Upper lobe of right lung (tissue), 1 donor: ENCODE measurements around the gene RGS6. TPM values are rescaled to one million over a fixed set of nuclear protein-coding genes. Genes with fewer than 3 reads are reported as not detected.

ENCODE experiments used
- ATAC-seq: fragments of 200-7000 bp; cut with Tn5 transposase; one replicate; pipeline ENCODE4 v1.9.1; 2020; ENCODE audit warnings: mild to moderate bottlenecking, moderate library complexity
- DNase-seq: peaks from one replicate; pipeline ENCODE4 v3.0.0-alpha.2; 2020
- H3K27ac ChIP-seq: fragments of 200-600 bp; one replicate; pipeline ENCODE4 v1.8.0; 2022
- H3K27me3 ChIP-seq: fragments of 200-600 bp; one replicate; pipeline ENCODE4 v1.8.0; 2022; ENCODE audit warnings: mild to moderate bottlenecking
- H3K36me3 ChIP-seq: fragments of 200-600 bp; one replicate; pipeline ENCODE4 v1.8.0; 2022
- H3K4me1 ChIP-seq: fragments of 200-600 bp; one replicate; pipeline ENCODE4 v1.8.0; 2022
- H3K4me3 ChIP-seq: fragments of 200-600 bp; one replicate; pipeline ENCODE4 v1.8.0; 2022; ENCODE audit warnings: mild to moderate bottlenecking
- H3K9me3 ChIP-seq: fragments of 200-600 bp; one replicate; pipeline ENCODE4 v1.8.0; 2022
- CTCF ChIP-seq: fragments of 200-600 bp; IDR thresholded peaks from one replicate; pipeline ENCODE4 v1.8.0; 2022; ENCODE audit warnings: antibody characterized with exemption
- intact Hi-C: fragments of 100-400 bp; cut with DNase I; formaldehyde crosslinking; loops from one replicate; pipeline ENCODE4 v1.11.0; 2022
- total RNA-seq: library from RNA; stranded (reverse); fragmentation: NEBNext Ultra II Directional; extraction: Animal tissue kit (Norgen Biotek cat#: 25700); gene quantifications from one replicate; pipeline ENCODE4 v1.2.1, GENCODE V29; 2021
- donor health status: DM: no; HTN: yes; CAD: no; lungs with severe emphysema.

RGS6 gene
- total RNA-seq, 1 donor from 2014 or later = 2.6 TPM

GRCh38 chr14:72499746-72500145 lies 567.5 kb downstream of the RGS6 start:
- H3K4me3 ChIP-seq = no peak overlapping the region
- DNase-seq = no peak
- no peaks in the 10 kb centered on the region for H3K36me3 ChIP-seq
- H3K9me3 ChIP-seq = no peaks in the 10 kb centered on the region
- H3K4me1 ChIP-seq = no peaks in the 10 kb centered on the region
- H3K27ac ChIP-seq = no peak overlapping the region
- no peaks in the 10 kb centered on the region for H3K27me3 ChIP-seq
- ATAC-seq = no peak
- intact Hi-C loops = no loop called here
- TF ChIP-seq CTCF = no peak

- Histone ChIP-seq H3K36me3 (no peaks in the 10 kb centered on the region), H3K27me3 (no peaks in the 10 kb centered on the region), H3K9me3 (no peaks in the 10 kb centered on the region), H3K27ac (no peak overlapping the region), H3K4me3 (no peak overlapping the region), H3K4me1 (no peaks in the 10 kb centered on the region)
- intact Hi-C loops = no loop called here
- no peak for TF ChIP-seq CTCF
- DNase-seq = no peak
- ATAC-seq = no peak
Observed at GRCh38 chr14:72500234-72500838, 568.1 kb downstream of the RGS6 start.

GRCh38 chr14:72501439-72501838 lies 569.2 kb downstream of the RGS6 start:
- DNase-seq = no peak
- no peak for TF ChIP-seq CTCF
- H3K36me3 ChIP-seq = no peaks in the 10 kb centered on the region
- no peaks in the 10 kb centered on the region for H3K27me3 ChIP-seq
- no peaks in the 10 kb centered on the region for H3K4me1 ChIP-seq
- H3K27ac ChIP-seq = no peak overlapping the region
- H3K9me3 ChIP-seq = no peaks in the 10 kb centered on the region
- no peak for ATAC-seq
- no peak overlapping the region for H3K4me3 ChIP-seq
- intact Hi-C loops = no loop called here

- TF ChIP-seq CTCF = no peak
- ATAC-seq (no peak), DNase-seq (no peak)
- H3K9me3 ChIP-seq = no peaks in the 10 kb centered on the region
- no peak overlapping the region for H3K4me3 ChIP-seq
- H3K27me3 ChIP-seq = no peaks in the 10 kb centered on the region
- intact Hi-C loops = no loop called here
- no peaks in the 10 kb centered on the region for H3K36me3 ChIP-seq
- no peak overlapping the region for H3K27ac ChIP-seq
- no peaks in the 10 kb centered on the region for H3K4me1 ChIP-seq
Observed at GRCh38 chr14:72503271-72503670, 571.0 kb downstream of the RGS6 start.

- Histone ChIP-seq H3K27me3 (no peaks in the 10 kb centered on the region), H3K27ac (no peak overlapping the region), H3K4me3 (no peak overlapping the region), H3K36me3 (no peaks in the 10 kb centered on the region), H3K4me1 (no peaks in the 10 kb centered on the region), H3K9me3 (no peaks in the 10 kb centered on the region)
- TF ChIP-seq CTCF = no peak
- ATAC-seq (no peak), DNase-seq (no peak)
- intact Hi-C loops = no loop called here
Observed at GRCh38 chr14:72503696-72504368, 571.6 kb downstream of the RGS6 start.
